Astrocyte of the spinal cord (primary cell): ENCODE data around the gene OR1D5.
A peak's percentile ranks its signal among the peaks of the same experiment; 100 is the strongest.
"Not testable (repeated sequence)": the region's sequence is repeated elsewhere in the genome, so short reads cannot be mapped to it uniquely, and the experiment has no call there.

Source experiments
- DNase-seq: peaks from one replicate; pipeline ENCODE4 v3.0.0; 2011; ENCODE audit warnings: low read depth, low spot score
- H3K4me3 ChIP-seq: 2 replicates; pipeline ENCODE4 v1.5.1; 2011; ENCODE audit warnings: low read depth, mild to moderate bottlenecking, low read length, moderate library complexity
- in situ Hi-C: cut with HindIII; loops from 2 replicates; pipeline ENCODE4 v1.10.0; 2017; ENCODE audit warnings: low sequenced_read_pairs
- TF ChIP-seq, protein P1 (sequence below): IDR thresholded peaks from 2 replicates; pipeline ENCODE4 v1.5.1; 2012; ENCODE audit warnings: low read depth, mild to moderate bottlenecking, low read length, inconsistent platforms

The OR1D5 gene, protein sequence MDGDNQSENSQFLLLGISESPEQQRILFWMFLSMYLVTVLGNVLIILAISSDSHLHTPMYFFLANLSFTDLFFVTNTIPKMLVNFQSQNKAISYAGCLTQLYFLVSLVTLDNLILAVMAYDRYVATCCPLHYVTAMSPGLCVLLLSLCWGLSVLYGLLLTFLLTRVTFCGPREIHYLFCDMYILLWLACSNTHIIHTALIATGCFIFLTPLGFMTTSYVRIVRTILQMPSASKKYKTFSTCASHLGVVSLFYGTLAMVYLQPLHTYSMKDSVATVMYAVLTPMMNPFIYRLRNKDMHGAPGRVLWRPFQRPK

DNA sequence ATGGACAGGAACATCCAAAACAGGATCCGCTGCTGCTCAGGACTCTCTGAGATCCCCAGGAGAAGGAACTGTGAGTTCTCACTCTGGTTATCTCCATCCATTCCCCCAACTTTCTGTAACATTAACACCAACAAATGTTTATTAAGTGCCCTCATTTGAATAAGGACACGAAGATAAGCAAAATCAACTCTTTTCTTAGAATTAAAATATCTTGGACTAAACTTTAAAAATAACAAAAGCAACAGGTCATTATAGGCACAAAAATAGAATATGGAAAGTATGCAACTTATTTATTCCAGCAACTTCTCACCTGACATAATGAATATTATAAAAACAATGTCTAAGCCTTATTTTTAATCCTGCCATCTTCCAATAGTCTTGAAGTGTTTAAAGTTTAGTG lies at the start of gene OR1D5:
TSS of gene OR1D5 (minus strand) at position 101 of the 400 bp plus-strand sequence. CDS start at position 101, 0 bp downstream.
- DNase-seq, in situ Hi-C loops, H3K4me3 ChIP-seq: not testable (repeated sequence)

DNA sequence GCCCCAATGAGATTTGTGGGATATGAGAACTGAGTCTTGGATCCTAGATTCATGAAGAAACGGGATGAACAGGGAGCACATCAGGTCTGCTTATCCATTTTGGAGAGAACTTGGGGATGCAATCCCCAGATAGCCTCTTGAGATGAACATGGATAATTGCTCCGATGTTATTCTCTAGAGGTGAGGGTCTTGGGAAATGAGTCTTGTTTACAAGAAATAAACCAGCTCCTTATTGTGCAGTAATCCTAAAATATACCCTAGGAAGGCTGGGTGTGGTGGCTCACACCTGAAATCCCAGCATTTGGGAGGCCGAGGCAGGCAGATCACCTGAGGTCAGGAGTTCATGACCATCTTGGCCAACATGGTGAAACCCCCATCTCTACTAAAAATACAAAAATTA lies 40.9 kb upstream of the OR1D5 start, which contains the start of gene OR1D2:
TSS of gene OR1D2 (minus strand) at position 101 of the 400 bp plus-strand sequence. CDS start 11,426 bp downstream, outside the sequence.
- H3K4me3 ChIP-seq: no peak within 1 kb of the TSS
- in situ Hi-C loops: no loop called here
- TF ChIP-seq, protein P1, sequence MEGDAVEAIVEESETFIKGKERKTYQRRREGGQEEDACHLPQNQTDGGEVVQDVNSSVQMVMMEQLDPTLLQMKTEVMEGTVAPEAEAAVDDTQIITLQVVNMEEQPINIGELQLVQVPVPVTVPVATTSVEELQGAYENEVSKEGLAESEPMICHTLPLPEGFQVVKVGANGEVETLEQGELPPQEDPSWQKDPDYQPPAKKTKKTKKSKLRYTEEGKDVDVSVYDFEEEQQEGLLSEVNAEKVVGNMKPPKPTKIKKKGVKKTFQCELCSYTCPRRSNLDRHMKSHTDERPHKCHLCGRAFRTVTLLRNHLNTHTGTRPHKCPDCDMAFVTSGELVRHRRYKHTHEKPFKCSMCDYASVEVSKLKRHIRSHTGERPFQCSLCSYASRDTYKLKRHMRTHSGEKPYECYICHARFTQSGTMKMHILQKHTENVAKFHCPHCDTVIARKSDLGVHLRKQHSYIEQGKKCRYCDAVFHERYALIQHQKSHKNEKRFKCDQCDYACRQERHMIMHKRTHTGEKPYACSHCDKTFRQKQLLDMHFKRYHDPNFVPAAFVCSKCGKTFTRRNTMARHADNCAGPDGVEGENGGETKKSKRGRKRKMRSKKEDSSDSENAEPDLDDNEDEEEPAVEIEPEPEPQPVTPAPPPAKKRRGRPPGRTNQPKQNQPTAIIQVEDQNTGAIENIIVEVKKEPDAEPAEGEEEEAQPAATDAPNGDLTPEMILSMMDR: no peak
- no peak for DNase-seq

DNA sequence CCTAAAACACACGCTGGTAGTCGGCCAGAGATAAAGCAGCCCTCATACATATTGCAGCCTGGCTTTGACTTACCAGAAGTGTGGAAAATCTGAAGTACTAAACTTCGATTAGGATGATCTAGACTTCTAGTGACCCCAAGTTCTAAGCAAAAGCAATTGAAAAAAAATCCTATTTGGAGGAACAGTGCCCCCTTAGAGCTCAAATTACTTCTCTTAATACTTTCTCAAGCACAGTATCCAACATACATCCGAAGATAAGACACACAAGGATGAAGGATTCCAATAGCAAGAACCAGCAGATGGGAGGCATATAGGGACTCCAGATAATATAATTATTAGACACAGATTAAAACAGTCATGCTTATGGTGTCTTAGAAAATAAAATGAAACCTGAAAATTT lies 10.4 kb upstream of the OR1D5 start:
- in situ Hi-C loops, DNase-seq, H3K4me3 ChIP-seq: not testable (repeated sequence)

DNA sequence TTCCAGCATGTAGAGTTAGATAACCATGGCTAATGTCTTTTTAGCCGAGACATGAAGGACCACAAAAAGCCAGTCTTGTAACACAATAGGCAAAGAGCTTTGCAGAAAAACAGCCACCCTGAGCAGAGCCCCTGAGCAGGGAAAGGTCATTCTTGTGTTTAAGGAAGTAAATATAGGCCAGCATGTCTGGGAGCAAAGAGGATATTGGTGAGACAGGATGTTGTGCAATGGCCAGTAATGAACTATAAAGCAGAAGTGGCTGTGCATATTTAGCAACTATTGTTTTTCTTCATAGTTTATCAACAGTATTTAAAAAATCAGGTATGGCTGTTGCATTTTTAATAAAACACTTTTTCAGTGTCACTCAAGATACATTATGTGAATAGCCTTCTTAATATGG lies 1.8 kb upstream of the OR1D5 start:
- DNase-seq, in situ Hi-C loops, H3K4me3 ChIP-seq: not testable (repeated sequence)

DNA sequence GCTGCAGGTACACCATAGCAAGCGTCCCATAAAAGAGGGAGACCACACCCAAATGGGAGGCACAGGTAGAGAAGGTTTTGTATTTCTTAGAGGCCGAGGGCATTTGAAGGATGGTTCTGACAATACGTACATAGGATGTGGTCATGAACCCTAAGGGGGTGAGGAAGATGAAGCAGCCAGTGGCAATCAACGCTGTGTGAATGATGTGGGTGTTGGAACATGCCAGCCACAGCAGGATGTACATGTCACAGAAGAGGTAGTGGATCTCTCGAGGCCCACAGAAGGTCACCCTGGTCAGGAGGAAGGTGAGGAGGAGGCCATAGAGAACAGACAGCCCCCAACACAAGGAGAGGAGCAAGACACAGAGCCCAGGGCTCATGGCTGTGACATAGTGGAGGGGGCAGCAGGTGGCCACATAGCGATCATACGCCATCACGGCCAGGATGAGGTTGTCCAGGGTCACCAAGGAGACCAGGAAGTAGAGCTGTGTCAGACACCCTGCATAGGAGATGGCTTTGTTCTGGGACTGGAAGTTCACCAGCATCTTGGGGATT lies 506 bp downstream of the OR1D5 start:
- in situ Hi-C loops, DNase-seq: not testable (repeated sequence)

DNA sequence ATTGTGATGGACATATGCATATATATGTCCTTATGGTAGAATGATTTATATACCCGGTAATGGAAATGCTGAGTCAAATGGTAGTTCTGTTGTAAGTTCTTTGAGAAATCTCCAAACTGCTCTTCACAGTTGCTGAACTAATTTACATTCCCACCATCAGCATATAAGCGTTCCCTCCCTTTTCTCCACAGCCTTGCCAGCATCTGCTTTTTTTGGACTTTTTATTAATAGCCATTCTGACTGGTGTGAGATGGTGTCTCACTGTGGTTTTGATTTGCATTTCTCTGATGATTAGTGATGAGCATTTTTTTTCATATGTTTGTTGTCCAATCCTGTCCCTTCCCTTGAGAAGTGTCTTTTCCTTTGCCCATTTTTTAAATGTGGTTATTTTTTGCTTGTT lies 8.5 kb downstream of the OR1D5 start:
- in situ Hi-C loops, DNase-seq, H3K4me3 ChIP-seq: not testable (repeated sequence)

More for the DNA sequence above, 506 bp downstream of the OR1D5 start:
- not testable (repeated sequence) for H3K4me3 ChIP-seq

DNA sequence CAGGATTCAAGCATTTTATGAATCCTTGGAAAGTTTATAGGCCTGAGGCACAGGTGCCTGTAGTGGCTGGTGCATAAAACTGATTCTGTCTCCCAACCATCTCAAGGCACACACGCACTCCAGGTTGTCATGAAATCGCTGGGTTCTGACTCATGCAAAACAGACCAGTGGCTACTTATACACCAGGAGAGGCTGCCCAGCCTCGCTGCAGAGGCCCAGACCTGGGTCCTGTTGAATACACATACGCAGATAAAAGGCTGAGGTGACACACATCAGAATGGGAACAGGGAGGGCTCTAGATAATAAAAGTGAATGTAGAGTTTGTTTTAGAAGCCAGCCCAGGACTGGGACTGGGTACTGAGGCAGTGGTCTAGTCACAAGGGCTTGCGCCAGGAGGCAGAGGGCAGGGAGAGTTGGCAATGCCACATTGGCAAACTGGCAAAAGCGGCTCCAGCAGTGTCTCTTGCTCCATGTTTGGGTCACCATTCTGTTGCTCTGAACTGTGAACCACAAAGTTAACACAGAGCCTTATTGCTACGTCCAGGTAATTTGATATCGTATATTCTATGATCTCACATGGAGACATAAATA lies 13.6 kb downstream of the OR1D5 start:
- in situ Hi-C loops: no loop called here
- no peak overlapping the region for H3K4me3 ChIP-seq
- TF ChIP-seq, protein P1: no peak
- DNase-seq: no peak

DNA sequence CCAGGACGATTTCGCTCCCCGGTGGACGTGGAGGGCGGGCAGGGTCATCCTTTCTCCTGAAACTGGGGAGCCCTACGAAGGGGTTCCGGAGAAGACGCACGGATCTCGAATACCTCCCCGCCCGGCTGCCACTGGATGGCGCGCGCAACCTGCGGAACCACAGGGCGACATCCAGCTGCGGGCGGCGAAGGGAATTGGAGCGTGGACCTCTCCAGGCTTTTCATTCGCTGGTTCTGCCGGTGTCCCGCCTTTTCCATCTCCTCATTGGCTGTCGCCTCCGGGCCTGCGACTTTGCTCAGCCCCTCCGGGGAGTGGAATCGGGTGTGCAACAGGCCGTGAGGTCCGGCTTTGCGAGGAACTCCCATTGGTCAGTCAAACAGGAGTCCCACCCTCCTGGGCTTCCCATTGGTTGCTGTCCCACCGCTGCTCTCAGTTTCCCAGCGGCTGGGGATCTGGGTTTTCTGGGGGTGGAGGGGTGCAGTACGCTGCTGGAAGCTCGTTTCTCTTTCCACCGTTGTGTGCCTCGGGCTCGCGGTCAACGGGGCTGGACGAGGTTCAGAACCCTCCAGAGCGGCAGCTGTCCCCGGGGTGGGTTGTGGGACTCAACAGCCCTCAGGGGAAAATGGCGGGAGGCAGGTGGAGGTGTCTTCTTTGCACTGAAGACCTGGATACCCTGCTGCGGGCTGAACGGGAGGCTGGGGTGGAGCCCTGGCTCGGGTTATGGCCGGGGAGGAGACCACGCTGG lies 14.5 kb downstream of the OR1D5 start:
- peak; percentile 97 for DNase-seq
- TF ChIP-seq, protein P1: peak; percentile 76
- in situ Hi-C loops: no loop called here
- peak overlapping the region; percentile 65 for H3K4me3 ChIP-seq

DNA sequence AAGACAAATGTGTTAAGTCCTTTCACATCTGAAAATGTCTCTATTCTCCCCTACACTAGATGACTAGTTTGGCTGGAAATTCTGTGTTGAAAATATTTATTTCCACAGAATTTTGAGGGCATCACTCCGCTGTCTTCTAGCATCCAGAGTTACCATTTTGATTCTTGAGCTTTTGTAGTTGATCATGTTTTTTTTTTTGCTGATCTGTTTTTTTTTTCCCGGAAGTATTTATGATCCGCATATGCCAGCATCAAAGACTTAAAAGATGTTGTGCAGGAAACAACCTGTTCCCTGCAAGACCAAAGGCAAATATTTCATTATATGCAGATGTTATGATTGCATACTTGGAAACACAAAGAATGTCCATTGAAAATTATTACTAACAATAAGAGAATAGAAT lies 16.7 kb downstream of the OR1D5 start:
- TF ChIP-seq, protein P1: no peak
- in situ Hi-C loops: no loop called here
- no peak for DNase-seq
- H3K4me3 ChIP-seq: no peak overlapping the region
